HG03432 (cell line): ENCODE results near the gene RAVER2.
"Not testable (repeated sequence)": the region's sequence is repeated elsewhere in the genome, so short reads cannot be mapped to it uniquely, and the experiment has no call there.

Source experiments
- ATAC-seq: cut with Tn5 transposase; IDR thresholded peaks from one replicate; pipeline ENCODE4 v1.9.1; 2021; ENCODE audit warnings: mild to moderate bottlenecking, moderate library complexity; ENCODE audit not compliant: unreplicated experiment

The RAVER2 gene, protein sequence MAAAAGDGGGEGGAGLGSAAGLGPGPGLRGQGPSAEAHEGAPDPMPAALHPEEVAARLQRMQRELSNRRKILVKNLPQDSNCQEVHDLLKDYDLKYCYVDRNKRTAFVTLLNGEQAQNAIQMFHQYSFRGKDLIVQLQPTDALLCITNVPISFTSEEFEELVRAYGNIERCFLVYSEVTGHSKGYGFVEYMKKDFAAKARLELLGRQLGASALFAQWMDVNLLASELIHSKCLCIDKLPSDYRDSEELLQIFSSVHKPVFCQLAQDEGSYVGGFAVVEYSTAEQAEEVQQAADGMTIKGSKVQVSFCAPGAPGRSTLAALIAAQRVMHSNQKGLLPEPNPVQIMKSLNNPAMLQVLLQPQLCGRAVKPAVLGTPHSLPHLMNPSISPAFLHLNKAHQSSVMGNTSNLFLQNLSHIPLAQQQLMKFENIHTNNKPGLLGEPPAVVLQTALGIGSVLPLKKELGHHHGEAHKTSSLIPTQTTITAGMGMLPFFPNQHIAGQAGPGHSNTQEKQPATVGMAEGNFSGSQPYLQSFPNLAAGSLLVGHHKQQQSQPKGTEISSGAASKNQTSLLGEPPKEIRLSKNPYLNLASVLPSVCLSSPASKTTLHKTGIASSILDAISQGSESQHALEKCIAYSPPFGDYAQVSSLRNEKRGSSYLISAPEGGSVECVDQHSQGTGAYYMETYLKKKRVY

DNA sequence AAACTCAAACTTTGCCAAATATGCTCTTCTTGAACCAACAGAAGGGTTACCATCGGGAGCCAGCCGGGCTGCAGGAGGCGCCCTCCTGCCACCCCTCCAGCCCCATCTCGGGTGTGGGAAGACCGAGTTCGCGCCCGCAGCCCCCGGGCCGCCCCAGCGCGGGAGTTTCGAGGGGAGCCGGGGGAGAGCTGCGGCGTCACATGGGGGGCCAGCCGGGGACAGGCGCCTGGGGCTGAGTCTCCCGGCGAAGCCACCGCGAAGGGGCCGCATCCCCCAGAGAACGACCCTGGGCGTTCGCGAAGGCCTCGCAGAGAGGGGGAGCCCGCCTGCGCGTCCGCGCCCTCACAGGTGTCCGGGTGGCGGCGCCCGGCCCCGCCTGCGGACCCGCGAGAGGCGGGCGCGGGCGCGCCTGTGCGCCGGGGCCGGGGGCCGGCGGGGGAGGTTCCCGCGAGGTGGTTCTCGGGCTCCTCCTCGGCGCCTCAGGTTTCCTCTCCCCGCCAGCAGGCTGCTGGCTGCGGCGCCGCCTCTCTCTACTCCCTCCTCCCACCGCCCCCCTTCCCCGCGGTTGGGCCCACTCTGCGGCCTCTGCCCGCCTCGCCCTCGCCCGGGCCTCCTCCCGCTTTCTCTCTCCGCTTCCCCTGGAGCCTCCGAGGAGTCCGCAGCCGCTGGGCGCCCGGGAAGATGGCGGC lies at the start of gene RAVER2:
TSS of gene RAVER2 (plus strand) at position 584 of the 689 bp plus-strand sequence. CDS start at position 682, 98 bp downstream.
- ATAC-seq, result peak; percentile 64

DNA sequence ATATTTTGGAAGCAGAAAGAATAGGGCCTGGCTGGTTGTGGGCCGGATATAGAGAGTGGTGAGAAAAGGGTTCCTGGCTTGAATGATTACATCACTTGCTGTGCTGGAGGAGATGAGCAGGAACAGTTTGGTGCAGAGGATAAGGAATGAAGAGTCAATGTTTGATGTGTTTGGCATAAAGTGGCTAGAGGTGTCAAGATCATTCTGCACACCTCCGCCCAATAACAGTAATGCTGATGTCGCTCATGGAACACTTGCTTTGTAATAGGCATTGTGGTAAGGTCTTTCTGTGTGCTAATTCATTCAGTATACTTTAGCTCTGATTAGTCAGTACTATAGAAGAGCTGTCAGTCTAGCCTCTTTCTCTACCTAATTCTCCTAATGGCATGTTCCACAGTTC lies 48.0 kb upstream of the RAVER2 start:
- no peak for ATAC-seq

DNA sequence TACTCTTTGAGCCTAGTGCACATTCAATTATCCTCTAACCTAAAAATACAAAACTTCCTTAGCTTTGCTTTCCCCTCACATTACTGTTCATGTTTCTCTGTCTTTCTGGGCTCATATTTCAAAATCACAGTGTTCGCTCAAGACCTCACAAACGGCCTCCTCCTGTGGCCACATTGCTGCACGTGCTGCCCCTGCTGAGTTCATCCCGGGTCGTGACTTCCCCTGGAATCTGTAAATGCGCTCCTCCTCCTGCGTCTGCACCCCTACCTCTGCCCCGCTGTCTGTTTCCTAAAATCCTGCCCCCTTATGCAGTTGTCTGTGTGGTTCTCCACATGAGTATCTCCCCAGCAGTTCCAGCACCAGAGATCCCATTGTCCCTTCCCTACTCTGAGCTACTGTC lies 45.5 kb upstream of the RAVER2 start:
- no peak for ATAC-seq

DNA sequence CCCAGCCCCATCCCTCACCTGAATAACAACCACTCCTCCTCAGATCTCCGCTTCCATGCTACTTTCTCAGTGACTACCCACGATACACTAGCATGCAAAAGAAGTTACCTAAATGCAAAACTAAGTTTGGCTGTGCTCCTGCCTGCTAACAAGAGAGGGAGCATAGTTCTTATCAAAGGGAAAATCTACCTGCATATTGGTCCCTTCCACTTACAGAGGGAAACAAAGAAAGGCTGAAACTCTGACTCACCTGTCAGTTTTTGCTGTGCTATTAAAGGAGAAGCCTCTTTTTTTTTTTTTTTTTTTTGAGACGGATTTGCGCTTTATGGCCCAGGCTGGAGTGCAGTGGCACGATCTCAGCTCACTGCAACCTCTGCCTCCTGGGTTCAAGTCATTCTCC lies 43.8 kb upstream of the RAVER2 start:
- no peak for ATAC-seq

DNA sequence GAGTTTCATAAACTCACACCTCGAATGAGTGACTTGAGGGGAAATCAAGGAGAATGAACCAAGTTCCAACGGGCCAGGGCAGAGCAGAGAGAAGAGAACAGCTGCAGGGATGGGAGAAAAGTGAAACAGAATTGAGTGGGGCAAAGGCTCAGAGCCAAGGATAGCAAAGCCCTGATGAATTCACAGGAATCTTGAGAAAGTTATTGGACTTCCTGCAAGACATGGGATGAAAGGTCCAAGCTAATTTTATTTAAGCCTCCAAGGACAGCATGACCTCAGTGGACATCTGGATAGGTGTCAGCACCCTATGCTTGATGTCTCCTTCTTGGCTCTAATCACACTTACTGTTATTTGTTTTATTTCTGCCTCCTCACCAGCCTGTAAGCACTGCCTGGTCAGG lies 43.0 kb upstream of the RAVER2 start:
- no peak for ATAC-seq

DNA sequence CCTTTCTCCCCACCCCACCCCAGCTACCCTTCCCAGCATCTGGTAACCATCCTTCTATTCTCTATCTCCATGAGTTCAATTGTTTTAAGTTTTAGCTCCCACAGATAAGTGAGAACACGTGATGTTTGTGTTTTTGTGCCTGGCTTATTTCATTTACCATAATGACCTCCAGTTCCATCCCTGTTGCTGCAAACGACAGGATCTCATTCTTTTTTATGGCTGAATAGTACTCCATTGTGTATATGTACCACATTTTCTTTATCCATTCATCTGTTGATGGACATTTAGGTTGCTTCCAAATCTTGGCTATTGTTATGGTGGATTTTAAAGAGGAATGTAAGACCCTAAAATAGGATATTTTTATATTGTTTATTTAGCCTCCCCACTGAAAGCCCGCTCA lies 42.2 kb upstream of the RAVER2 start:
- not testable (repeated sequence) for ATAC-seq

DNA sequence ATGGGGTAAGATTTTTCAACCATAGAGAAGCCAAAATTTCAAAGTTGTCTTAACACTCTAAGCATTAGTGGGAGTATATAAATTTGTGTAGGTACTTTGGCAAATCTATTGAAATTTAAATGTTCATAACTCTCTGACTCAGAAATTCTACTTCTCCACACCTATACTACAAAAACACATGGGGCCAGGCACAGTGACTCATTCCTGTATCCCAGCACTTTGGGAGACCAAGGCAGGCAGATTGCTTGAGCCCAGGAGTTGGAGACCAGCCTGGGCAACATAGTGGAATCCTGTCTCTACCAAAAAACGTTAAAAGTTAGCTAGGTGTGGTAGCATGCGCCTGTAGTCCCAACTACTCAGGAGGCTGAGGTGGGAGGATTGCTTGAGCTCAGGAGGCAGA lies 41.3 kb upstream of the RAVER2 start:
- ATAC-seq, result no peak

DNA sequence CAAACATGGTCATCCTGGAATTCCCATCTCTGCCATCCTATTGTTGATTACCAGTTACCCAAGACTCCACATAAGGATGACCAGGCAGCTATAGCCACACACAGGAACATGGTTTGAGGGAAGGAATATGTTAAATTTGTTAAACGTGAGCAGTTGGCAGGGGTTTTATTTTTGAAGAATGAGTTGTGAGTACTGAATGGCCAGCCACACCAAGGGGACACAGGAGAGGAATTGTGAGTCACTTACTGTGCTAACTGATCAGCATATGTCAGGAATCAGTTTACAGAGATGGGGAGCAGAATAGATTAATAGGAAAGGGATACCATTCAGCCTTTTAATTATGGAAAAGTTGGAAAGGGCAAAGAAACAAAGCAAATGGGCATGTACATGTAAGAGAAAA lies 39.3 kb upstream of the RAVER2 start:
- ATAC-seq, result no peak

DNA sequence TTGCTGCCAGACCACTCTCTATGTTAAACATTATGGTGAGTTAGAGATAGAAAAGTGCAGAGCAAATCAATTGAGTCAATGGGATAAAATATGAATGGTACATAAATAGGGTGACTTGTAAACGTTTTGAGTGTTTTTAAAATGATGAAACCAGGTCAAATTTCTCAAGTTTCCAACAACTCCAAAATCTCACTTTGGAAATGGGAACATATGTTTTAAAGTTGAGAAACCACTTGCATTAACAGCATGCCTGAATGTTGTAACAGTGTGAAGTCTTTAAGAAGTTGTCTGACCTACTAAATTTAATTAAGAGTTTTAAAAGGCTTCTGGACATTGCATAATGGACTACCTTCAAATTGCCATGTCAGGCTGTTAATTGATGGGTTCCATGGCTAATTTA lies 33.6 kb upstream of the RAVER2 start:
- ATAC-seq, result no peak

DNA sequence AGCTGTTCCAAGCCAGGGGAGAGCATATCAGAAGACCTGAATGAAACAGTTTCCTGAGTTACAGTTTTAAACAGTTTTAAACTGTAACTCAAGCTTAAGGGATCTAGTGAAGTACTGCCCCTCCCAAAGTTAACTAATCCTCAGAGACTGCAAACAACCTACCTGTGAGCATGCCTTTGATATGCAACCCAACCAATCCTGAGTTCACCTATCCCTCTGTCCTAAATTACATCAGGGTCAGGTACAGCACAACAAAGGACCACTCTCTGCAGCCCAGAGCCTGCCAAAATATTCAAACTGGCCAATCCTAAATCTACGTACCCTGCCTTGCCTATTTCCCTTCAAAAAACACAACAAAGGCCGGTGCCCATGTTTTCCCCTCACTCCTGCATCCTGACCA lies 32.8 kb upstream of the RAVER2 start:
- ATAC-seq, result no peak

DNA sequence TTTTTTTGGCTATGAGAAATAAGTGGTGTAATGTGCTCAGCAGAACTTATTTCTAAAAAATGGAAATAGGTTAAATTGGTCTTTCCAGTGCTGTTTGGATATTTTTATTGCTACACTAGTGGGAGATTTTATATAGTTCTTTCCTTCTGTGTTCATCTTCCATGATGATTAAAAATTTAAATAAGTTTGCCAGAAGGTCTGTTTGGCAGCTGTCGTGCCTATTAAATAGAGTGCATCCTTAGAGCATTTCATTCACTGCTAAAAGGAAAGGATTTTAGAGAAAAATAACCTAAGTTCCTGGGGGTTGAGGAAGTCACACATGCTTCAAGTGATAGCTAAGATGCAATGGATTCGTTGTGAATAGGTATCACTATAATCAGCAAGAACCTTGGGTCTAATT lies 29.7 kb upstream of the RAVER2 start:
- no peak for ATAC-seq

DNA sequence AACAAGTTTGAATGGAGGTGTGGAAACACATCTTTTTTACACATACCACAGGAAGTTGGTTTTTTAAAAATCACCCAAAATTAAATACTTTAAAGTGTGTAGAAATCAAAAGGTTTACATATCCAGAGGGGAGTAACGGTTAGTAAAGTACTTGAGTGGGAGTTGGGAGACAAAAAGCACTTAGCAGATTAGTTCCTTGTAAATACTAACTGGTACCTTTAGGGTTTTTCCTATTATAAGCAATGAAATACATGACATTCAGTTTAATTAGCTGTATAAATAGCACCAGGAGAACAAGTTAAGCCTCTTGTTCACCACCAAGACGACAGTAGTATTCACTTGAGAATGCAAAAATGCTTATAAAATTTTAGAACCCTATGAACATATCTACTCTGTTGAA lies 23.7 kb upstream of the RAVER2 start:
- no peak for ATAC-seq

DNA sequence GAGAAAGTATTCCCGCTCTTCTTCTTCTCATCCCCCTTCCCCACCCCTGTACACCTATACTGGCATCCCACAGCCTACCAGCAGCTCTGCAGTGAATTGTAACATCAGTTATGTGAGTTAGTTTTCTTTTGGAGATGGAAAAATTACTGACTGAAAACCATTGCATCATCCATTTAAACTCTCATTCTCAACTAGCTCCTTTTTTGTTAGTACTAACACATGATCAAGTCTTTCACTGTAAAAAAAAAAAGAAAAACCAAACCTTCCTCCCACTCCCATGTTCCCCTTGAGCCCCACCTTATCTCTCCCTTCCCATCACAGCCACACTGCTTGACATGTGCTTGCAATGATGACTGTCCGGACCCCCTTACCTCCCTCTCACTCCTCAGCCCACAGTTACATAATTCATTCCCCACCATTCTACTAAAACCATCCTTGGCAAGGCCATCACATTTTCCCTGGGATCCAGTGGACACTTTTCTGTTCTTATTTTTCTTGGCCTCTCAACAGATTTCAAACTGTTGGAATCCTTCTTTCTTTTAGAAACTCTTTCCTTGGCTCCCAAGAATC lies 23.2 kb upstream of the RAVER2 start:
- no peak for ATAC-seq

DNA sequence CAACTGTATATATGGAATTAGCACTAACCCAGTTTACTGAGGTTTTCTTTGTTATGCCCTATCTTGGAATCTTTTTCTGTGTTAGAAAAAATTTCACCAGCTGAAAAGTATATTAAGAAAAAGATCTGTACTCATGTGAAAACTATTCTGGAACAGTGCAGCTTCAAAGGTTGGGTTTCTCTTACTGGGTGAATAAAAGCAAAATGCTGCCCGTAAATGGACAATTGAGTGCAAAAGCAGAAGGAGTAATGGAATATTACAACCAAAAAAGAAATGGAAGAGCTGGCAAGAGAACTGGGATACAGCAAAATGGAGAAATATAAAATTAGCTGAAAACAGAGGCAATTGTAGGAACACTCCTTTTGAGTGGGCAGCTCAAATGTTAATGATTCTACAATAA lies 17.0 kb upstream of the RAVER2 start:
- ATAC-seq, result no peak

DNA sequence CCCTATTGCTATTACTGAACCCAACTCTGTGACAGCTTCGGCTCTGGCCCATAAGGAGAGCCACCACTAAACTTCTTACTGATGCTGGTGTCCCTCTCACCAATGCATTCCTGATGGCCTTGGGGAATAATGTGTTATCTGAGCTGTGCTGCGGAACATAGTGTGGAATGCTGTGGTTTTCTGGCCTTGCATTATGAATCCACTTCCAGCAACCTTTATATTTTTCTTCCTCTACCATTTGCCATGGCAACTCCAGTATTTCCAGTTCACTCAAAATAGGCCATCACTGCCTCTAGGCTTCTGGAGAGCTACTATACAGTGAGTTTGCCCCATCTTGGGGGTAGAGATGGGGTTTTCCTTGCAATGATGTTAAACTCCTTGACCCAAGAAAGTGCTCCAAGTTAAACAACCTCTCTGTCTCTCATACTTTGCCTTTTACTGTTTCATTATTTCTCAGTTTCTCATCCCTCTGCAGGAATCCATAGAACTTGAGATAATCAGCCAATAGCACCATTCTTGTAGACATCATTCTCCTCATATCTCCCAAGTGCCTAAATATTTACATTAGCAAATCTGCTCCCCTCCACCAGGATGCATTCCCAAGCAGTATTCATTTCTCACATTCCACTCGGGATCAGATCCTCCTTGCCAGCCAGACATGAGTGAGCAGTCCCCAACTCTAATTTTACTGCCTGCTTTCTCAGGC lies 11.1 kb upstream of the RAVER2 start:
- ATAC-seq, result no peak

DNA sequence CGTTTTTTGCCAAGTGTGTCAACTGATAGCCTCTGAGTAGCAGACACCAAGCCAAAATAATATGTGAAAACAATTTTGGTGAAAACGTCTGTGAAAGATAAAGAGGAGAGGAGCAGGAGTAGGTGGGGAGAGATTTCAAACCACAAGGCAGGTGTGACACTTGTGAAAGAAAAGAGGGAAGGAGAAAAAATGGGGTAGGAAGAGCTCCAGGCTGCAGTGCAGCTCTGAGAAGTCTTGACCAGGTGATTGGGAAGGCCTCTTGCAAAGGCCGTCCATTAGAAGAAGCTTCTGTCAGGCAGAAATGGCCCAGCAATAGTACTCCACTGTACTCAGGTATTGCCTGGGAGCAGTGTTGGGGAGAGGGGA lies 10.6 kb upstream of the RAVER2 start:
- no peak for ATAC-seq

DNA sequence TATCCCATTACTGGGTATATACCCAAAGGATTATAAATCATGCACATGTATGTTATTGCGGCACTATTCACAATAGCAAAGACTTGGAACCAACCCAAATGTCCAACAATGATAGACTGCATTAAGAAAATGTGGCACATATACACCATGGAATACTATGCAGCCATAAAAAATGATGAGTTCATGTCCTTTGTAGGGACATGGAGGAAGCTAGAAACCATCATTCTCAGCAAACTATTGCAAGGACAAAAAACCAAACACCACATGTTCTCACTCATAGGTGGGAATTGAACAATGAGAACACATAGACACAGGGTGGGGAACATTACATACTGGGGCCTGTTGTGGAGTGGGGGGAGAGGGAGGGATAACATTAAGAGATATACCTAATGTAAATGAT lies 4.2 kb upstream of the RAVER2 start:
- not testable (repeated sequence) for ATAC-seq

DNA sequence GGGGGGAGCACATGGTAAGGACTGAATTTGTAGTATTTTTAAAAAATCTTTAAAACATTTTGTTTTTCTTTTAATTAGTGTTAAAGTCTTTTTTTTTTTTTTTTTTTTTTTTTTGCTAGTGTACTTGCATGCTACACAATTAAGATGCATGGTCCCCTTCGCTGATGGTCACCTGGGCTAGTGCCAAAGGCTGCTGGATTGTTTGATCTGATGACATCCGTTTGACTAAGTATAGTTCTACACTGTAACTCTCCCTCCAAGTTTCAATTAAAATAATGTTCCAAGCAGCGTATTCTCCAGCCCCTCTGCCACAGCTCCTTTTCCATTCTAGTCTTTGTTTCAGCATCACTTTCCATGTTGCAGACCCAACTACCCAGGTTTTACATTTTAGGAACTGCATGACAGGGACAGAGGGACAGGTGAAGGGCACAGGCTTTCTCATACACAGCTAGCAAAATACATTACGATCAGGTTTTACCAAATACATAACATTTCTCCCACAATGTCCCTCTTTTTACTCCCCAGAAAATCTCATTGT lies 852 bp upstream of the RAVER2 start:
- ATAC-seq, result no peak

DNA sequence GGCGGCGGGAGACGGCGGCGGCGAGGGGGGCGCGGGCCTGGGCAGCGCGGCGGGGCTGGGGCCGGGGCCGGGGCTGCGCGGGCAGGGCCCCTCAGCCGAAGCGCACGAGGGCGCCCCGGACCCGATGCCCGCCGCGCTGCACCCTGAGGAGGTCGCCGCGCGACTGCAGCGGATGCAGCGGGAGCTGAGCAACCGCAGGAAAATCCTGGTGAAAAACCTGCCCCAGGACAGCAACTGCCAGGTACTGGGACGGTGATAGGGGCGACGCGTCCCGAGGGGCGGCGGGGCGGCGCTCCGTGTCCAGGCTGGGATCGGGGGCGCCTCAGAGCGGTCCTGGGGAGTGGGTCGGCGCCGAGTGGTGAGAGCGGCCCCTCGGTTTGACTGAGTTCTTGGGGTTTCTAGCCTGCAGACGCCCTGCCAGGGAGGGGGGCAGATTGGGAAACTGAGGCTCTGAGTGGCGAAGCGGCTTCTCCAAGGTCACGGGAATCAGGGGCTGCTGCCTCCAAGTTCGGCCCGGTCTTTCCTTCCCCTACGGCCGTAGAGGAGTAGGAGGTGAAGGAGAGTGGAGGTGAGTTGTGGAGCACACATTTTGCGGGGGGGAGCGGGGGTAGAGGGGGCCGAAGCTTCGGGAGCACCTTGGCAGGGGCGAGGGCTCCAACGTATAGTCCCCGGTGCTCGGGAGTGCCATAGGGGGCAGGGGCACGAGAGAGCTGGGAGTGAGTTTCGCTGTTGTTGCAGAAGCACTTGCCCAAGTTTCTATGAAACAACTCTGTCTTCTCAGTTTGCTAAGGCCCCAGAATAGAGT lies 508 bp downstream of the RAVER2 start:
- peak; percentile 28 for ATAC-seq
